ENCODE measurements around the gene CR1L. TPM values are rescaled to one million over a fixed set of nuclear protein-coding genes. Genes with fewer than 3 reads are reported as not detected.

The CR1L gene
- total and polyA plus RNA-seq, 2 of the 8 experiments (the other 6 are each of a cell fraction or from before 2014, with no cell fraction given), result 0.39 TPM; not detected in 1

GRCh38 chr1:207740207-207740606 lies 95.3 kb downstream of the CR1L start (continued):
- TF ChIP-seq CHD2 (IDR thresholded peaks at IDR 0.05; ENCODE audit: low read length), result no peak
- TF ChIP-seq GABPA (IDR thresholded peaks at IDR 0.05; ENCODE audit: borderline replicate concordance, insufficient read depth, low read length), result no peak
